PC-9 (cell line): ENCODE data around the gene DYNLL2. TPM values are rescaled to one million over a fixed set of nuclear protein-coding genes. Genes with fewer than 3 reads are reported as not detected.
"Not testable (repeated sequence)": the region's sequence is repeated elsewhere in the genome, so short reads cannot be mapped to it uniquely, and the experiment has no call there.

Experiments
- BruUV-seq: library from RNA; stranded (reverse); fragments of 400-500 nt; replicated peaks from 2 replicates; lab custom pipeline; 2021; lab: Mats Ljungman, UMichigan
- CTCF ChIA-PET: fragments of 300-600 bp; sonication (Branson Sonifier 250); formaldehyde crosslinking; loops from one replicate; lab custom pipeline; 2022; ENCODE audit warnings: antibody characterized with exemption; lab: Charles Lee
- POLR2A ChIA-PET: fragments of 300-600 bp; sonication (Branson Sonifier 250); formaldehyde crosslinking; loops from one replicate; lab custom pipeline; 2022; ENCODE audit warnings: antibody characterized with exemption; ENCODE audit not compliant: unreplicated experiment; lab: Charles Lee
- DNase-seq, 2 experiments: peaks; one replicate each; pipeline versions ENCODE4 v3.0.0 to v3.0.0-alpha.2; 2015 to 2022; ENCODE audit warnings: mixed read lengths in 1 of 2
- H2AFZ ChIP-seq: fragments of 200-600 bp; sonication (generic); 2 replicates; pipeline ENCODE4 v1.8.1; 2017; ENCODE audit warnings: antibody characterized with exemption
- H3F3A ChIP-seq: fragments of 200-600 bp; sonication (generic); 2 replicates; pipeline ENCODE4 v1.8.1; 2017; ENCODE audit warnings: antibody characterized with exemption, mild to moderate bottlenecking, low read depth; ENCODE audit not compliant: insufficient read depth
- H3K27ac ChIP-seq: fragments of 200-600 bp; sonication (generic); 2 replicates; pipeline ENCODE4 v1.6.1; 2016; ENCODE audit warnings: mixed run types
- H3K27me3 ChIP-seq: fragments of 200-600 bp; sonication (generic); 2 replicates; pipeline ENCODE4 v1.6.1; 2016; ENCODE audit warnings: low read depth, mixed run types; ENCODE audit not compliant: insufficient read depth
- H3K36me3 ChIP-seq: fragments of 200-600 bp; sonication (generic); 2 replicates; pipeline ENCODE4 v1.6.1; 2016; ENCODE audit warnings: low read depth, mixed run types
- H3K4me1 ChIP-seq: fragments of 200-600 bp; sonication (generic); replicated peaks from 2 replicates; pipeline ENCODE4 v1.6.1; 2016; ENCODE audit warnings: mixed run types; ENCODE audit not compliant: insufficient read depth
- H3K4me2 ChIP-seq: fragments of 200-600 bp; sonication (generic); 2 replicates; pipeline ENCODE4 v1.6.1; 2017; ENCODE audit warnings: mixed run types
- H3K4me3 ChIP-seq: fragments of 200-600 bp; sonication (generic); 2 replicates; pipeline ENCODE4 v1.6.1; 2016; ENCODE audit warnings: mixed run types
- H3K79me2 ChIP-seq: fragments of 200-600 bp; sonication (generic); 2 replicates; pipeline ENCODE4 v1.6.1; 2017; ENCODE audit warnings: low read depth, mixed run types
- H3K9me2 ChIP-seq: fragments of 200-600 bp; sonication (generic); 2 replicates; pipeline ENCODE4 v1.8.1; 2017; ENCODE audit warnings: mild to moderate bottlenecking; ENCODE audit not compliant: insufficient read depth
- H3K9me3 ChIP-seq: fragments of 200-600 bp; sonication (generic); 2 replicates; pipeline ENCODE4 v1.8.1; 2016; ENCODE audit warnings: low read depth; ENCODE audit not compliant: insufficient read depth
- H4K20me1 ChIP-seq: fragments of 200-600 bp; sonication (generic); 2 replicates; pipeline ENCODE4 v1.8.1; 2017; ENCODE audit not compliant: insufficient read depth
- EZH2 ChIP-seq: fragments of 200-600 bp; sonication (generic); IDR thresholded peaks from 2 replicates; pipeline ENCODE4 v1.8.0; 2017; ENCODE audit warnings: antibody characterized with exemption, low read depth
- intact Hi-C: fragments of 100-400 bp; cut with micrococcal nuclease; formaldehyde crosslinking; loops from one replicate; pipeline ENCODE4 v1.10.0; 2022; ENCODE audit not compliant: unreplicated experiment
- total RNA-seq: library from RNA; stranded (reverse); gene quantifications from 2 replicates; pipeline ENCODE4 v1.2.3, GENCODE V29; 2021
- TF ChIP-seq, protein P1 (sequence below): fragments of 200-600 bp; sonication (generic); conservative IDR thresholded peaks from 2 replicates; pipeline ENCODE4 v1.6.1; 2017; ENCODE audit warnings: mixed run types, antibody characterized with exemption, mild to moderate bottlenecking, moderate library complexity

DYNLL2 gene
- total RNA-seq, 1 experiment from 2014 or later = 36.2 TPM

DNA sequence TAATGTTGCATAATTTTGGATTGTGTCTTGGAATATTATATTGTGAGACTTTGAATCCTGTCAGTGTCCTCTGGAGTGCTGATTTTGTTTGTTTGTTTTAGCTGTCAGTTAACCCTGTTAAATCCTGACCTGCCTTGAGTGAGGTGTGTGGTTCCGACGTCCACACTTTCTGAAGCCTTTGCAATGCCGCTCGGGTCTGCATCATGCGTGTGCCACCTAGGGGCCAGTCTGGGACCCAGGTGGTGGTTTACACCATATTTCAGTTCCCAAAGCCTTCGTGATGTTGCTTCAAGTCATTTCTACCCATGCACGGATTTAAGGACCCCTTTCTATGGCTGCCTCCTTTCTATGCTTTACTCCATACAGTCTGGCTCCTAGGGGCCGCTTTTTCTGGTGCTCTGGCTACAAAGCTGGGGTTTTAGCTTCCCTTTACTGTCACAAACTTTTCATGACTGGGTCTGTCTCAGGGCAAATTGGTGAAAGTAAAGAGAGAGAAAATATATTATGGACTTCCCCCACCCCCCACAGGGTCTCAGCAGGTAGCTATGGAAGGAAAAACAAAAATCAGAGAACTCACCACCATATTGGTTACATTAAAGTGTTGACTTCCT is 53.6 kb downstream of the DYNLL2 start:
- no peak overlapping the region for H2AFZ ChIP-seq
- BruUV-seq = no TSS peak
- H3K27ac ChIP-seq = no peak overlapping the region
- H3K4me1 ChIP-seq = no peaks in the 10 kb centered on the region
- ChIA-PET POLR2A (no interaction called here), CTCF (no interaction called here)
- TF ChIP-seq EZH2 = no peak
- TF ChIP-seq, protein P1, sequence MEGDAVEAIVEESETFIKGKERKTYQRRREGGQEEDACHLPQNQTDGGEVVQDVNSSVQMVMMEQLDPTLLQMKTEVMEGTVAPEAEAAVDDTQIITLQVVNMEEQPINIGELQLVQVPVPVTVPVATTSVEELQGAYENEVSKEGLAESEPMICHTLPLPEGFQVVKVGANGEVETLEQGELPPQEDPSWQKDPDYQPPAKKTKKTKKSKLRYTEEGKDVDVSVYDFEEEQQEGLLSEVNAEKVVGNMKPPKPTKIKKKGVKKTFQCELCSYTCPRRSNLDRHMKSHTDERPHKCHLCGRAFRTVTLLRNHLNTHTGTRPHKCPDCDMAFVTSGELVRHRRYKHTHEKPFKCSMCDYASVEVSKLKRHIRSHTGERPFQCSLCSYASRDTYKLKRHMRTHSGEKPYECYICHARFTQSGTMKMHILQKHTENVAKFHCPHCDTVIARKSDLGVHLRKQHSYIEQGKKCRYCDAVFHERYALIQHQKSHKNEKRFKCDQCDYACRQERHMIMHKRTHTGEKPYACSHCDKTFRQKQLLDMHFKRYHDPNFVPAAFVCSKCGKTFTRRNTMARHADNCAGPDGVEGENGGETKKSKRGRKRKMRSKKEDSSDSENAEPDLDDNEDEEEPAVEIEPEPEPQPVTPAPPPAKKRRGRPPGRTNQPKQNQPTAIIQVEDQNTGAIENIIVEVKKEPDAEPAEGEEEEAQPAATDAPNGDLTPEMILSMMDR = peak; percentile 69
- no peaks in the 10 kb centered on the region for H3K79me2 ChIP-seq
- H3K4me3 ChIP-seq = no peak overlapping the region
- no peak overlapping the region for H3K4me2 ChIP-seq
- H3K27me3 ChIP-seq = peaks cover 87% of the 10 kb centered on the region
- H3K36me3 ChIP-seq = no peaks in the 10 kb centered on the region
- no peaks in the 10 kb centered on the region for H3K9me3 ChIP-seq
- H3F3A ChIP-seq = no peaks in the 10 kb centered on the region
- no peaks in the 10 kb centered on the region for H4K20me1 ChIP-seq
- DNase-seq = peak in 1 of 2 experiments; percentile 14
- H3K9me2 ChIP-seq = no peaks in the 10 kb centered on the region
- intact Hi-C loops = no loop called here

DNA sequence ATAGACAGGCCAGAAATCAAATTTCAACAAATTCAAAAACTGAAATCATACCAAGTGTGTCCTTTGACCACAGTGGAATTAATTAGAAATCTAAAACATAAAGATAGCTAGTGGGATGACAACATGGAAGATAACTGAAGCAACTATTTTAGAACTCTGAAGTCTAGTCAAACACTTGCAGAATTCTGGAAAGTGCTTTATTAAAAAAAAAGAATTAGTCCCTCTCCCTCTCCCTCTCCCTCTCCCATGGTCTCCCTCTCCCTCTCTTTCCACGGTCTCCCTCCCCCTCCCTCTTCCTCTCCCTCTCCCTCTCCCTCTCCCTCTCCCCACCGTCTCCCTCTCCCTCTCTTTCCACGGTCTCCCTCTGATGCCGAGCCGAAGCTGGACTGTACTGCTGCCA is 58.3 kb downstream of the DYNLL2 start:
- Histone ChIP-seq H3F3A (no peaks in the 10 kb centered on the region), H3K9me2 (no peaks in the 10 kb centered on the region), H3K27ac (no peak overlapping the region), H3K27me3 (peaks cover 78% of the 10 kb centered on the region), H2AFZ (no peak overlapping the region), H3K4me1 (no peaks in the 10 kb centered on the region), H3K9me3 (0 out of 2 replicates have a peak, but pooled peaks cover 3% of the 10 kb centered on the region), H4K20me1 (no peaks in the 10 kb centered on the region), H3K4me3 (no peak overlapping the region), H3K36me3 (no peaks in the 10 kb centered on the region), H3K79me2 (no peaks in the 10 kb centered on the region), H3K4me2 (no peak overlapping the region)
- intact Hi-C loops = no loop called here
- BruUV-seq = no TSS peak
- ChIA-PET CTCF (no interaction called here), POLR2A (no interaction called here)
- no peak for TF ChIP-seq EZH2
- TF ChIP-seq, protein P1 = no peak
- DNase-seq = no peak

DNA sequence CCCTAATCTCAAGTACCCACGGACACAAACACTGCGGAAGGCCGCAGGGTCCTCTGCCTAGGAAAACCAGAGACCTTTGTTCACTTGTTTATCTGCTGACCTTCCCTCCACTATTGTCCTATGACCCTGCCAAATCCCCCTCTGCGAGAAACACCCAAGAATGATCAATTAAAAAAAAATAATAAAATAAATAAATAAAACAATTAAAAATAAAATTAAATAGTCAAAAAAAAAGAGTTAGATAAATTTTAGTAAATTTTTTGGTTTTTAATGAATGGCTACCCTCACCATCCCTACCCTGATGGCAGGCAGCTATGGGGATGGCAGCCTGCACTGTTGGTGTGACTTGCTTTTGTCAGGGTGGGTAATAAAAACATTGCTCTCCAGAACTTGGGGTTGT is 60.1 kb downstream of the DYNLL2 start:
- H3K4me3 ChIP-seq, H3K79me2 ChIP-seq, H4K20me1 ChIP-seq, POLR2A ChIA-PET, H3K9me2 ChIP-seq, DNase-seq, intact Hi-C loops, H3K4me1 ChIP-seq, BruUV-seq, CTCF ChIA-PET, H3K36me3 ChIP-seq, H3K27ac ChIP-seq, H3K9me3 ChIP-seq, H3K4me2 ChIP-seq, H2AFZ ChIP-seq, H3F3A ChIP-seq: not testable (repeated sequence)
- H3K27me3 ChIP-seq = peaks cover 78% of the 10 kb centered on the region

DNA sequence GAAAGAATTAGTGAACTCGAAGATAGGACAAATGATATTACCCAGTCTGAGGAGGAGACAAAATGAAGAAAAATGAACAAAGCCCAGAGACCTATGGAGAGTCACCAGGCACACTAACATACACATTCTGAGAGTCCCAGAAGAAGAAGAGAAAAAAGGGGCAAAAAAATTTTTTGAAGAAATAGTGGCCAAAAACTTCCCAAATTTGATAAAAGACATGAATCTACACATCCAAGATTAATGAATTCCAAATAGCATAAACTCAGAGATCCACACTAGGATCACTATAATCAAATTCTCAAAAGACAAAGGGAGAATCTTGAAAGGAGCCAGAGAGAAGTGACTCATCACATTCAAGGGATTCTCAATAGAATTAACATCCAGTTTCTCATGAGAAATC is 61.6 kb downstream of the DYNLL2 start:
- ChIA-PET CTCF (no interaction called here), POLR2A (no interaction called here)
- no peak overlapping the region for H3K4me3 ChIP-seq
- no peaks in the 10 kb centered on the region for H3K4me1 ChIP-seq
- no peaks in the 10 kb centered on the region for H3K79me2 ChIP-seq
- H3F3A ChIP-seq = no peaks in the 10 kb centered on the region
- no TSS peak for BruUV-seq
- no peak overlapping the region for H2AFZ ChIP-seq
- no peaks in the 10 kb centered on the region for H3K9me2 ChIP-seq
- no peaks in the 10 kb centered on the region for H3K36me3 ChIP-seq
- H3K9me3 ChIP-seq = 0 out of 2 replicates have a peak, but pooled peaks cover 7% of the 10 kb centered on the region
- no peak for DNase-seq
- H4K20me1 ChIP-seq = no peaks in the 10 kb centered on the region
- H3K4me2 ChIP-seq = no peak overlapping the region
- intact Hi-C loops = no loop called here
- peaks cover 79% of the 10 kb centered on the region for H3K27me3 ChIP-seq
- H3K27ac ChIP-seq = no peak overlapping the region
- TF ChIP-seq EZH2 = no peak
- TF ChIP-seq, protein P1 = no peak
